Measurements from ENCODE around the gene TMEM156. TPM values are rescaled to one million over a fixed set of nuclear protein-coding genes. Genes with fewer than 3 reads are reported as not detected.

Gene TMEM156
- total RNA-seq, 1 donor, result under 0.01 TPM

GRCh38 chr4:38979511-38980230 lies 52.5 kb downstream of the TMEM156 start:
- DNase-seq (ENCODE audit: low read depth), result no peak
- no peak for TF ChIP-seq CTCF (IDR thresholded peaks at IDR 0.05; ENCODE audit: insufficient read depth, low read depth, low read length)
- no peak overlapping the region for H3K4me3 ChIP-seq (ENCODE audit: low read depth, low read length)

DNA sequence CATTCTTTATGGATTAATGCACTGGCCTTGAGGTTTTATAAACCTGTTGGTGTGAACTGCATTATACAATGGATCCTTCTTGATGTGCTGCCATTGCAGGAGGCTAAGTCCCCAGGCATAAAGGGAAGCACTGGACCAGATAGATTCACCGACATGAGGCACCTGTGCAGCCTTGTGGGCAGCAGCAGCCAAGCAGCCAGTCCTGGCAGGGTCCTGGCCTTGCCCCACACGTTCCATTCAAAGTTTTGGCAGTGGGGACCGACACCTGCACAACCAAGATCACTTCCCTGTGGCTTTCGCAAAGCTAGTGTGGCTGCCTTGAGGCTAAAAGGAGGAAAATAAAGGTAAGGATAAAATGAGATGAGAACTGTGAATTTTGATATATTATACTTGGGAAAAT lies 53.1 kb downstream of the TMEM156 start:
- DNase-seq (ENCODE audit: low read depth), result no peak
- H3K4me3 ChIP-seq (ENCODE audit: low read depth, low read length), result no peak overlapping the region
- no peak for TF ChIP-seq CTCF (IDR thresholded peaks at IDR 0.05; ENCODE audit: insufficient read depth, low read depth, low read length)

- DNase-seq (ENCODE audit: low read depth), result peak; percentile 55
- H3K4me3 ChIP-seq (ENCODE audit: low read depth, low read length), result no peak overlapping the region
- TF ChIP-seq CTCF (IDR thresholded peaks at IDR 0.05; ENCODE audit: insufficient read depth, low read depth, low read length), result no peak
Observed at GRCh38 chr4:38976308-38976707, 55.9 kb downstream of the TMEM156 start.

DNA sequence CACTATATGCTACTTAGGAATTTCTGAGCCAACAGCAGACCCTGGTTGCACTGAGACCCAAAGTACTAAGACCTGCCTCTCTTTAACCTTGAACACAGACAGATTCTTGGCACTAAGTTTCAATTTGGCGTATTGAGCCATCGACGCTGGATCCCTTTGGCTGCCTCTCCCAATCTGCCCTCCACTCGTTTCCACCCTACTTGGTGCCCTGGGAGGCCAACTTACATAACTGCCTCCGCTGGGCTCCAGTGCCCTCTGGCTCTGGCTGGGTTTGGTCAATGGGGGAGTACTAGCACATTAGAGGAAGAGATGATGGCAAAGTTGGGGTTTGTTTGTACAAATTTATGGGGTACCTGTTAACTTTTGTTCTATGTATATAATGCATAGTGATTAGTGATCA lies 63.5 kb downstream of the TMEM156 start:
- DNase-seq (ENCODE audit: low read depth), result no peak
- H3K4me3 ChIP-seq (ENCODE audit: low read depth, low read length), result no peak overlapping the region
- no peak for TF ChIP-seq CTCF (IDR thresholded peaks at IDR 0.05; ENCODE audit: insufficient read depth, low read depth, low read length)

DNA sequence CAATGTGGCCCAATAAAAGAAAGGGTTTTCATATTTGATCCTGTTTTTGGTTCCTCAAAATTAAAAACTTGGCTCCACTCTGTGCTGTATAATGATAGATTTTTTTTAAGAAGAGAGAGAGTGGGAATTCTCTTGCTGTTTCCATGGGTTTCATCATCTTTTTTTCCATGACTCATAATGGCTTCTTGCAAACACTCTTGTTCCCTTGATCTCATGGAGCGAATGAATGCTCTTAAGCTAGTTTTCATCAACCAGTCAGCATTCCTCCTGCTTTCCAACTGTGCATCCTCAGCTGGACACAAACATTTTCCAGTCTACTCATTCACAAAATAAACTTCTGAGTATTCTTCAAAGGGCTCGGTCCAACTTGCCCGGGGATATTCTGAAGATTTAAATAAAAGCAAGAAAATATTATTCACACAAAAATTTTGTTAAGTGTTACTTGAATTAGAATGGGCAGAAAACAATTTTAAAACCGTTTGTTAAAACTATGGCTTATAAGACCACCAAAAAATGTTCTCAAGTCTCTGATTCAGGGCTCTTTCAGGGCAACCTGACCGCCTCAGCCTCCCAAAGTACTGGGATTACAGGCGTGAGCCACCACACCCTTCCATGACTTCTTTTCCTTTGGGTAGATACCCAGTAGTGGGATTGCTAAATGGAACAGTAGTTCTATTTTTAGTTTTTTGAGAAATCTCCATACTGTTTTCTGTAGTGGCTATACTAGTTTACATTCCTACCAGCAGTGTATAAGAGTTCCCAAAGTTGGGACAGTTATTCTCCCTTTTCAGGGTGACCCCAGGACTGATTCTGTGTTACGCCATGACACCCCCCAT lies 64.7 kb downstream of the TMEM156 start:
- no peak overlapping the region for H3K4me3 ChIP-seq (ENCODE audit: low read depth, low read length)
- no peak for TF ChIP-seq CTCF (IDR thresholded peaks at IDR 0.05; ENCODE audit: insufficient read depth, low read depth, low read length)

DNA sequence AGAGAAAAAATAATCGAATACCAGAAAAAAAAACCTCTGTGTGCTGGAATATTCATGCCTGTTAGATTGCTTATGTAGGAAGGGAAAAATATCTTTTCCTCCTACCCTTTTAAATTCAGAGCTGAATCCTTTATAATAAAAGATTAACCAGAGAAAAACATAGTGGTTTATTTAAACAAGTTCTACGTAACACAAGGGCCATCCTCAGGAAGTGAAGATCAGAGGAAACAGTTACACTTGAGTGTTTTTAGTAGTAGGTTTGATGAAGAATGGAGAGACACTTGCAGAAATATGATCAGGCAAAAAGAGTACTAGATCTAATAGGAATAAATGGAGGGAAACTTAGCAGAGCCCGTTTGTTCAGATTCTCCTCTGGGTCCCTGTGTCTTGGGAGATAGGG lies 66.3 kb downstream of the TMEM156 start:
- no peak for TF ChIP-seq CTCF (IDR thresholded peaks at IDR 0.05; ENCODE audit: insufficient read depth, low read depth, low read length)
- DNase-seq (ENCODE audit: low read depth), result no peak
- H3K4me3 ChIP-seq (ENCODE audit: low read depth, low read length), result no peak overlapping the region

More for the DNA sequence above, 64.7 kb downstream of the TMEM156 start:
- peak; percentile 98 for DNase-seq (ENCODE audit: low read depth)

Data from fibroblast of villous mesenchyme (primary cell).